IMR-90 (cell line): ENCODE results near the gene LMBR1L. TPM values are rescaled to one million over a fixed set of nuclear protein-coding genes. Genes with fewer than 3 reads are reported as not detected.
"Not testable (repeated sequence)": the region's sequence is repeated elsewhere in the genome, so short reads cannot be mapped to it uniquely, and the experiment has no call there.

Source experiments
- ATAC-seq: fragments of 200-7000 bp; cut with Tn5 transposase; 2 replicates; pipeline ENCODE4 v1.9.1; 2020; ENCODE audit warnings: low read depth, mild to moderate bottlenecking, moderate library complexity
- BruUV-seq: library from RNA; stranded (reverse); fragments of 400-500 nt; replicated peaks from 2 replicates; lab custom pipeline; 2021; lab: Mats Ljungman, UMichigan
- CTCF ChIA-PET: fragments of 300-600 bp; formaldehyde crosslinking; extraction: SDS; loops from one replicate; lab custom pipeline; 2021; ENCODE audit warnings: antibody characterized with exemption; lab: Yijun Ruan, JAX
- POLR2A ChIA-PET: fragments of 300-600 bp; sonication (Branson Sonifier 250); formaldehyde crosslinking; loops from one replicate; lab custom pipeline; 2022; ENCODE audit warnings: antibody characterized with exemption; ENCODE audit not compliant: unreplicated experiment; lab: Charles Lee
- DNase-seq: peaks from one replicate; pipeline ENCODE4 v3.0.0; 2013
- H2AFZ ChIP-seq: replicated peaks from 2 replicates; pipeline ENCODE3; 2013; ENCODE audit warnings: low read length, mild to moderate bottlenecking; ENCODE audit not compliant: poor library complexity
- H2AK5ac ChIP-seq: 2 replicates; pipeline ENCODE4 v1.6.1; 2013; ENCODE audit warnings: low read depth, low read length, inconsistent platforms
- H2AK9ac ChIP-seq: replicated peaks from 2 replicates; pipeline ENCODE3; 2013; ENCODE audit warnings: mild to moderate bottlenecking, low read depth, low read length, moderate library complexity; ENCODE audit not compliant: poor library complexity
- H2BK120ac ChIP-seq: 2 replicates; pipeline ENCODE4 v1.6.1; 2013; ENCODE audit warnings: low read depth, low read length, inconsistent platforms
- H2BK15ac ChIP-seq: 3 replicates; pipeline ENCODE4 v1.6.1; 2013; ENCODE audit warnings: low read depth, low read length, inconsistent platforms
- H2BK20ac ChIP-seq: 2 replicates; pipeline ENCODE4 v1.6.1; 2013; ENCODE audit warnings: low read depth, mild to moderate bottlenecking, inconsistent platforms, low read length, moderate library complexity
- H2BK5ac ChIP-seq: 2 replicates; pipeline ENCODE4 v1.6.1; 2013; ENCODE audit warnings: mild to moderate bottlenecking, low read depth, low read length, inconsistent platforms; ENCODE audit not compliant: poor library complexity, severe bottlenecking
- H3K14ac ChIP-seq: replicated peaks from 2 replicates; pipeline ENCODE4 v1.6.1; 2013; ENCODE audit warnings: low read depth, low read length, inconsistent platforms
- H3K18ac ChIP-seq: 2 replicates; pipeline ENCODE4 v1.6.1; 2013; ENCODE audit warnings: low read depth, low read length, control low read depth
- H3K23ac ChIP-seq: 2 replicates; pipeline ENCODE4 v1.6.1; 2013; ENCODE audit warnings: low read depth, low read length, inconsistent platforms
- H3K27ac ChIP-seq: 2 replicates; pipeline ENCODE4 v1.5.1; 2013; ENCODE audit warnings: mild to moderate bottlenecking, control low read depth, low read length; ENCODE audit not compliant: insufficient read depth
- H3K27me3 ChIP-seq: 2 replicates; pipeline ENCODE4 v1.6.1; 2013; ENCODE audit warnings: low read length; ENCODE audit not compliant: control insufficient read depth, insufficient read depth
- H3K36me3 ChIP-seq: 2 replicates; pipeline ENCODE4 v1.6.1; 2013; ENCODE audit warnings: low read length, mixed read lengths; ENCODE audit not compliant: control insufficient read depth, insufficient read depth
- H3K4ac ChIP-seq: 2 replicates; pipeline ENCODE4 v1.6.1; 2013; ENCODE audit warnings: low read depth, low read length, inconsistent platforms
- H3K4me1 ChIP-seq: 2 replicates; pipeline ENCODE4 v1.6.1; 2013; ENCODE audit warnings: low read length, mixed read lengths; ENCODE audit not compliant: control insufficient read depth, insufficient read depth
- H3K4me2 ChIP-seq: 2 replicates; pipeline ENCODE4 v1.6.1; 2013; ENCODE audit warnings: low read depth, mild to moderate bottlenecking, control low read depth, low read length, moderate library complexity
- H3K4me3 ChIP-seq: 2 replicates; pipeline ENCODE4 v1.5.1; 2013; ENCODE audit warnings: low read depth, mild to moderate bottlenecking, control low read depth, low read length, moderate library complexity; ENCODE audit not compliant: insufficient read depth
- H3K56ac ChIP-seq: 2 replicates; pipeline ENCODE4 v1.6.1; 2013; ENCODE audit warnings: low read length, inconsistent platforms; ENCODE audit not compliant: insufficient read depth; ENCODE audit errors: extremely low read depth
- H3K79me1 ChIP-seq, 2 experiments: 2 replicates each; pipeline ENCODE4 v1.6.1; 2013; ENCODE audit warnings: low read length in 2 of 2, inconsistent platforms in 1 of 2, low read depth in 1 of 2
- H3K9ac ChIP-seq: 2 replicates; pipeline ENCODE4 v1.6.1; 2013; ENCODE audit warnings: low read depth, low read length, control low read depth
- H3K9me1 ChIP-seq: 2 replicates; pipeline ENCODE4 v1.6.1; 2013; ENCODE audit warnings: low read length, inconsistent platforms; ENCODE audit not compliant: insufficient read depth
- H3K9me3 ChIP-seq: 2 replicates; pipeline ENCODE4 v1.6.1; 2013; ENCODE audit warnings: low read length; ENCODE audit not compliant: control insufficient read depth, insufficient read depth
- H4K20me1 ChIP-seq: 2 replicates; pipeline ENCODE4 v1.6.1; 2013; ENCODE audit warnings: low read length, inconsistent platforms; ENCODE audit not compliant: insufficient read depth
- H4K5ac ChIP-seq: 2 replicates; pipeline ENCODE4 v1.6.1; 2013; ENCODE audit warnings: mild to moderate bottlenecking, low read depth, low read length, control low read depth
- H4K8ac ChIP-seq, 2 experiments: 2 replicates each; pipeline ENCODE4 v1.6.1; 2013; ENCODE audit warnings: low read depth in 2 of 2, low read length in 2 of 2, control low read depth in 1 of 2, inconsistent platforms in 1 of 2
- H4K91ac ChIP-seq: 2 replicates; pipeline ENCODE4 v1.6.1; 2013; ENCODE audit warnings: low read depth, low read length, inconsistent platforms; ENCODE audit not compliant: insufficient read depth
- WGBS, 2 experiments: methylation state at CpG; one replicate each; pipeline versions ENCODE4 v1.1.5 to v1.1.7; 2013; ENCODE audit warnings: missing lambda C conversion rate in 2 of 2; ENCODE audit not compliant: insufficient read length in 1 of 2; ENCODE audit errors: extremely low coverage in 2 of 2; 5-methylcytosine and 5-hydroxymethylcytosine counted together
- dilution Hi-C: fragments of 300-500 bp; cut with HindIII; formaldehyde crosslinking; loops from one replicate; pipeline ENCODE4 v1.14.3; 2018; ENCODE audit warnings: low sequenced_read_pairs; ENCODE audit not compliant: unreplicated experiment
- in situ Hi-C: fragments of 300-500 bp; cut with MboI; formaldehyde crosslinking; loops from 3 replicates; pipeline ENCODE4 v1.14.3; 2019; ENCODE audit warnings: low sequenced_read_pairs, inconsistent platforms, mixed read lengths
- intact Hi-C: fragments of 100-400 bp; cut with micrococcal nuclease; formaldehyde crosslinking; loops from 2 replicates; pipeline ENCODE4 v1.10.0; 2022
- polyA plus RNA-seq, 3 experiments: library from polyadenylated mRNA; depleted of rRNA; stranded (reverse); fragments of >200 nt; gene quantifications; 2 replicates each; pipeline ENCODE4 v1.2.3, GENCODE V29; 2012; ENCODE audit warnings: low replicate concordance in 1 of 3
- total RNA-seq: library from RNA; depleted of rRNA; stranded (reverse); fragments of >200 nt; gene quantifications from 2 replicates; pipeline ENCODE4 v1.2.3, GENCODE V29; 2012

LMBR1L gene
- total and polyA plus RNA-seq, 2 of the 4 experiments (the other 2 are of a cell fraction): 33.0 to 44.6 TPM

DNA sequence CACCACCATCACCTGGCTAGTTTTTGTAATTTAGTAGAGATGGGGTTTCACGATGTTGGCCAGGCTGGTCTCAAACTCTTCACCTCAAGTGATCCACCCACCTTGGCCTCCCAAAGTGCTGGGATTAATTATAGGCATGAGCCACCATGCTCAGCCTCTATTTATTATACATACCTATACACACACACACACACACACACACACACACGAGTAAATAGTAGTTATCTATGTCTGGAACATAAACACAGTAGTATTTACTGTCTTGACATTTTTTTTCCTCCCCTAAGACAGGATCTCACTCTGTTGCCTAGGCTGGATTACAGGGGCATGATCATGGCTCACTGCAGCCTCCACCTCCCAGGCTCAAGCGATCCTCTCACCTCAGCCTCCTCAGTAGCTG is 26.4 kb upstream of the LMBR1L start:
- H3K27ac ChIP-seq, H3K4me3 ChIP-seq, H3K4ac ChIP-seq, H3K4me2 ChIP-seq, H3K56ac ChIP-seq, H2BK20ac ChIP-seq, BruUV-seq, H3K9me1 ChIP-seq, H3K9ac ChIP-seq, H2AK9ac ChIP-seq, H3K4me1 ChIP-seq, CTCF ChIA-PET, H2BK120ac ChIP-seq, ATAC-seq, H4K91ac ChIP-seq, H3K23ac ChIP-seq, H4K8ac ChIP-seq, H3K14ac ChIP-seq, H3K36me3 ChIP-seq, H2AFZ ChIP-seq, H3K27me3 ChIP-seq, H2BK5ac ChIP-seq, dilution Hi-C loops, DNase-seq, H4K20me1 ChIP-seq, H2AK5ac ChIP-seq, POLR2A ChIA-PET, H4K5ac ChIP-seq, H3K18ac ChIP-seq, H2BK15ac ChIP-seq, H3K9me3 ChIP-seq: not testable (repeated sequence)
- WGBS, 2 experiments: no CpG with 5 or more reads among the region's 3 CpGs
- in situ Hi-C loops: loop anchor here (10.0 kb wide), 1 partner anchor 48 kb away; the partner anchor contains the start of gene TUBA1A
- intact Hi-C loops: loop anchor here (10.0 kb wide), 1 partner anchor 128 kb away; the partner anchor contains the start of gene TUBA1C
- peaks cover 0 to 12% of the 10 kb centered on the region in 2 experiments; a peak in 3 of 4 replicates for H3K79me1 ChIP-seq
